Lower leg skin (tissue), 4 donors: ENCODE results near the gene ADGRG2. TPM values are rescaled to one million over a fixed set of nuclear protein-coding genes. Genes with fewer than 3 reads are reported as not detected.

Source experiments
- DNase-seq, 2 donors: peaks; one replicate each; pipeline ENCODE4 v3.0.0-alpha.2; 2019; ENCODE audit warnings: low spot score in 2 of 2
- H3K4me3 ChIP-seq: fragments of 200-600 bp; sonication (generic); 2 replicates; pipeline ENCODE4 v1.5.1; 2017; ENCODE audit warnings: mild to moderate bottlenecking, low read depth; ENCODE audit not compliant: poor library complexity, severe bottlenecking
- CTCF ChIP-seq, 3 donors: fragments of 450-650 bp; IDR thresholded peaks; one replicate each; pipeline ENCODE4 v1.5.1; 2016; ENCODE audit warnings: antibody characterized with exemption in 3 of 3, mild to moderate bottlenecking in 3 of 3, moderate library complexity in 2 of 3
- POLR2A ChIP-seq, 2 donors: fragments of 450-650 bp; IDR thresholded peaks; one replicate each; pipeline ENCODE4 v1.6.1; 2016 to 2017; ENCODE audit warnings: antibody characterized with exemption in 2 of 2, mild to moderate bottlenecking in 1 of 2, moderate library complexity in 1 of 2
- WGBS, 2 donors: methylation state at CpG; one replicate each; pipeline ENCODE4 v1.1.5; 2018; 5-methylcytosine and 5-hydroxymethylcytosine counted together
- intact Hi-C: fragments of 100-400 bp; cut with DNase I; formaldehyde crosslinking; loops from one replicate; pipeline ENCODE4 v1.15.0; 2023; ENCODE audit warnings: low total_unique reads
- total RNA-seq, 4 donors: library from RNA; depleted of rRNA; stranded (reverse); fragments of >200 nt; gene quantifications; one replicate each; pipeline ENCODE4 v1.1.0, GENCODE V29; 2016

ADGRG2 gene
- total RNA-seq, 4 donors from 2014 or later, result 0.47 to 0.62 (median 0.56) TPM

GRCh38 chrX:18996536-18996935 lies 125.7 kb downstream of the ADGRG2 start:
- H3K4me3 ChIP-seq, result no peak overlapping the region
- DNase-seq, result no peak
- TF ChIP-seq CTCF (IDR thresholded peaks at IDR 0.05), result no peak
- no peak for TF ChIP-seq POLR2A (IDR thresholded peaks at IDR 0.05)
- intact Hi-C loops, result no loop called here

GRCh38 chrX:18995221-18995620 lies 127.0 kb downstream of the ADGRG2 start:
- intact Hi-C loops, result no loop called here
- WGBS, 2 donors, result 59 to 60% methylated on average over 3 of the region's 3 CpGs
- no peak overlapping the region for H3K4me3 ChIP-seq
- no peak for TF ChIP-seq CTCF (IDR thresholded peaks at IDR 0.05)
- no peak for TF ChIP-seq POLR2A (IDR thresholded peaks at IDR 0.05)
- DNase-seq, result no peak

- DNase-seq, result no peak
- H3K4me3 ChIP-seq, result no peak overlapping the region
- intact Hi-C loops, result no loop called here
- WGBS, 2 donors, result 89 to 94% methylated on average over 3 of the region's 3 CpGs
- no peak for TF ChIP-seq POLR2A (IDR thresholded peaks at IDR 0.05)
- no peak for TF ChIP-seq CTCF (IDR thresholded peaks at IDR 0.05)
Measured at GRCh38 chrX:18994713-18995112, 127.6 kb downstream of the ADGRG2 start.

GRCh38 chrX:18992829-18993228 lies 129.4 kb downstream of the ADGRG2 start:
- DNase-seq, result no peak
- WGBS, 2 donors, result 83 to 97% methylated on average over 7 of the region's 7 CpGs
- no peak overlapping the region for H3K4me3 ChIP-seq
- intact Hi-C loops, result no loop called here
- no peak for TF ChIP-seq POLR2A (IDR thresholded peaks at IDR 0.05)
- no peak for TF ChIP-seq CTCF (IDR thresholded peaks at IDR 0.05)

GRCh38 chrX:18985186-18985435 lies 137.2 kb downstream of the ADGRG2 start:
- TF ChIP-seq CTCF (IDR thresholded peaks at IDR 0.05) (no peak), POLR2A (IDR thresholded peaks at IDR 0.05) (no peak)
- DNase-seq, result no peak
- intact Hi-C loops, result no loop called here
- WGBS, 2 donors, result 5 to 53% methylated on average over 4 of the region's 4 CpGs
- peak overlapping the region; percentile 62 for H3K4me3 ChIP-seq

GRCh38 chrX:18984381-18985185 lies 137.7 kb downstream of the ADGRG2 start:
- intact Hi-C loops, result no loop called here
- peak overlapping the region; percentile 62 for H3K4me3 ChIP-seq
- peak; percentile 58 to 95 for DNase-seq
- WGBS, 2 donors, result 0 to 26% methylated on average over 7 to 23 of the region's 71 CpGs
- TF ChIP-seq POLR2A (IDR thresholded peaks at IDR 0.05) (no peak), CTCF (IDR thresholded peaks at IDR 0.05) (peak in 1 of 3 donors; percentile 25)
